ENCODE results near the gene KIF3C.
"Not testable (repeated sequence)": the region's sequence is repeated elsewhere in the genome, so short reads cannot be mapped to it uniquely, and the experiment has no call there.

KIF3C gene

DNA sequence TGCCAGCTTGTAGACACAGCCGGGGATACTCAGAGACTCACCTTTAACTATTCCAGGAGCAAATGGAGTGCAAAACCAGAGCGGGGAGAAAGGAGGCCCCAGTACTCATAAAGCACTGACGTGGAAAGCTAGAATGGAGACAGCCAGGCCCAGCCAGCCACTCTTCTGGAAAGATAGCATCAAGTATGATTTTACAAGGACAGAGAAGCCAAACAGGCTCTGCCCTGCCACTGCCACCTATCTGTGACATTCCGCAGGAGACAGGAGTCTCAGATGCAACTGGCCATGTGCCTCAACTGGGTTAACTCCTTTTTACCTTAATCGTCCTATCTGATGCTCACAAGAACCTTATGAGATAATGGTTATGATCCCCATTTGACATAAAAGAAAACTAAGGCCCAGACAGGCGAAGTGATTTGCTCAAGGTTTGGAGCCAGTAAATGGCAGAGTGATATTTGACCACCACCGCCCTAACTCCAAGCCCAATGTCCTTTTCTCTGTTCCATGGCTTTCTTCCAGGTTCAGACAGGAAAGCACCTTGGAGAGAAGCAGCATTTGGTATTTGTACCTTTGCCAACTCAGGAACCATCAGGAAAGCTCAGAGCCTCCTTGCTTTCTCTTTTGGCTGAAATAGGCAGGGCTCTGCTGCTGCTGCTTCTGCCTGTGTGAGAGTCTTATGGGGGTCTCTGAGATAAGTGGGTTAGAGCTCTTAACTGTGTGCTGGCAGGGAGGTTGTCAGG lies 15.6 kb downstream of the KIF3C start:
- DNase-seq: no peak

DNA sequence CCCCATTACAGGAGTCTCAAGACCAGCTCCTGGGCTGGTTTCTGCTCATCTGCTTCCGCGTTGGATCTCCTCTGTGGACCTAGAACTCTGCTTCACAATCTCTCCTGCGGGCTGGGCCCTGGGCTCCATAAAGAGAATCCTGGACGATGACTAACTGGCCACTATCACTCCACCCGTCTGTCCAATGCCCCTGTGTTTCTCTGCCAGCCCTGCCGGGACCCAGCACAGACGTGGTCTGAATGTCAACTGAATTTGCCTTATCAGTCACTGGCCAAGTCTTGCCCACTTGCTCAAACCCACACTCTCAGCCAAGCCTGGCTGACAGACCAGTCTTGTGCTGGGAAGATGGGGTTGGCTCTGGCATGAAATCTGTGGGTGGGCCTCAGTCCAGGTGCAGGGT lies 17.4 kb downstream of the KIF3C start:
- DNase-seq: peak in 37 of 56 donors; percentile 17 to 83 (median 35)

DNA sequence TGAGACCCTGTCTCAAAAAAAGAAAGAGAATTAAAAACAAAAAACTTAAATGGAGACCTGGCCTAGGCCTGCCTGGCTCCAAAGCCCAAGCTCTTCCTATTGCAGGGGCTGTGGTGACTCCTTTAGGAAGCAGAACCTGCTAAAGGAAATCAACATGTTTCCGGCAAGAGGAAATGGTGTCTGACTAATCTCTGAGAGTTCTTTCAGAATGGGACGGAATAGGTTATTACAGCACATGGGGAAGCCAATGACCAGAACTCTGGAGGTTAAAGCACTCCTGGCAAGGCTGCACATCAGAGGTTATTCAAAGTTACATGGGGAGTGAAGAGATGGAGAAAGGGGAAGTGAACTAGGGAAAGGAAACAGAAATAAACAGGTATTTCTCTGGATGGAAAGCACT lies 21.4 kb downstream of the KIF3C start:
- no peak for DNase-seq

DNA sequence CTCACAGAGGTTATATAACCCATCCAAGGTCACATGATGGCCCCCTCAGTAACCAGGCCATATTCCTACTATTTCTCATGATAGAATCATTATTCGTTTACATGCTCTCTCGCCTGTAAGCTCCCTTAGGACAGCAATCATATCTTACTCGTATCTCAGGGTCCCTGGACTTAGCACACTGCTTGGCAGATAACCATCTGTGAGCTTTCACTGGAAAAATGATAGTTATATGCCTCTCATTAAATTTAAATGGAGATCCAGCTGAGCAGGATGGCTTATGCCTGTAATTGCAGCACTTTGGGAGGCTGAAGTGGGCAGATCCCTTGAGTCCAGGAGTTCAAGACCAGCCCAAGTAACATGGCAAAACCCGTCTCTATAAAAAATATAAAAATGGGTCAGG lies 21.9 kb downstream of the KIF3C start:
- no peak for DNase-seq

DNA sequence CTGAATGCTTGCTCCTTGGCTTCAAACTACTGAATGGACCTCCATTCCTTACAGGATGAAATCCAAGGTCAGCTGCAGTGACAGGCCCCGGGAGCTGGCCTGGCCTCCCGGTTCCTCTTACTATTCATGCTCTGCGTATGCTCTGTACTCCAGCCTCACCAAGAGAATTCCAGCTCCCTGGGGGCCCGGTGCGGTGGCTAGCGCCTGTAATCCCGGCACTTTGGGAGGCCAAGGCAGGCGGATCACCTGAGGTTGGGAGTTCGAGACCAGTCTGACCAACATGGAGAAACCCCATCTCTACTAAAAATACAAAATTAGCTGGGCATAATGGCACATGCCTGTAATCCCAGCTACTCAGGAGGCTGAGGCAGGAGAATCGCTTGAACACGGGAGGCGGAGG lies 23.7 kb downstream of the KIF3C start:
- not testable (repeated sequence) for DNase-seq

DNA sequence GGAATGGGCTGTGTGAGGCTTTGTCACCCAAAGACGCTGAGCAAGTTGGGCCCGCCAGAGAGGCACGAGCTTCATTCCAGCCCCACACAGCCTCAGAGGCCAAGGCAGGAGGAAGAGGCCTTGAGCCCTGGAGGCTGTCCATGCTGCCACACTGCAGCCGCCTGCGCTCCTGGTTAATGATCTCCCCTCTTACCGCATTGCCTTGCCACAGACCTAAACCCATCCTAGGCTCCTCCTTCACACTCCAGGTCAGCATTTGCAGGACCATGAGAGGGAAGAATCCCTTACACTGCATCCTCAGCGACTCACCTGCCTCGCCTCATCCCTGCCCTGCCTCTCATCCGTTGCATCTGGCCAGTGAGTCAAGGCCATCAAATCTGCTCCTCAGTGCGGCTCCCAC lies 24.6 kb downstream of the KIF3C start:
- DNase-seq: no peak

DNA sequence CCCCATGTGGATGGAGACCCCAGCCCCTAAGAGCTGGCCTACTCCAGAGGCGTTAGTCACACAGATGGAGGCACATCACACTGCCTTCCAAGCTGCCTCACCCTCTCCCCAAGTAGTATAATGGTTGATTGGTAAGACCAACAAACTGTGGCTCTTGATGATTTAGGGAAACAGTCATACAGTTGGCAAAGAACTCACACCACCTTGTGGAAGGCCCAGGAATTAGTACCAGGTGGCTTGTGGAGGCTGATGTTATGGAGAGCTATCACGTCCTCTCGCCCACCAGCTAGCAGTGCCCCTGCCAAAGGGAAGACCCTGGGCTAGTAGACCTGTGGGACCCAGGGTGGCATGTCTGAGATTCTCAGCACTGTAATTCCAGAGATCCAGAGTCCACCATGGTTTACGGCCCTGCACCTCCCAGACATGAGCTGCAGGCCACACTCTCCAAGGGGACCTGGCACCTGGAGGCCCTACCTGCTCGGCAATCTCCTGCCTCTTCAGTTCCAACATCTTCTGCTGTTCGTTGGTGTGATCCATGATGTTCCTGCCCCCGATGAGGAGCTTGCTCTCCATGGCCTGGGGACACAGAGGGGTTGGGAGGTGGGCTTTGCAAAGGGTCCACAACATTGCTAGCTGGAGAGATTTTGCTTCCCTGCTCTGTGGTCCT lies 26.3 kb downstream of the KIF3C start:
- no peak for DNase-seq

DNA sequence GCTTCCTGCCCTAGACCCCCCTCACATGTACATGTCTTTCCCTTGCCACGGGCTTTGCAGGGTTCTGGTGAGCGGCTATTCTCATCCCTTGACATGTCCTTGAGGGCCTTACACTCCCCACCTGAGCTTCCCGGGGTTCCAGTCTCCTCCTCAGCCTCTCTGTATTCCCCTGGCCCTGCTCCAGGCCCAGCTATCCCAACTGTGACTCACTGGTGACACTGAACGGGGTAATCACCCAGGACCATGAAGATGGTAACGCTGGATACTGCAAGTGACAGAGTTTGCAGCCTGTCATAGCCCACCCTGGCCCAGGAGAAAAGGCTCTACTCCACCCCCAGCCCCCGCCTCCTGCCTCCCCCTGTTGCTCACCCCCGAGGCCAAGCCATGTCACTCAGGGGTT lies 27.3 kb downstream of the KIF3C start:
- DNase-seq: no peak

DNA sequence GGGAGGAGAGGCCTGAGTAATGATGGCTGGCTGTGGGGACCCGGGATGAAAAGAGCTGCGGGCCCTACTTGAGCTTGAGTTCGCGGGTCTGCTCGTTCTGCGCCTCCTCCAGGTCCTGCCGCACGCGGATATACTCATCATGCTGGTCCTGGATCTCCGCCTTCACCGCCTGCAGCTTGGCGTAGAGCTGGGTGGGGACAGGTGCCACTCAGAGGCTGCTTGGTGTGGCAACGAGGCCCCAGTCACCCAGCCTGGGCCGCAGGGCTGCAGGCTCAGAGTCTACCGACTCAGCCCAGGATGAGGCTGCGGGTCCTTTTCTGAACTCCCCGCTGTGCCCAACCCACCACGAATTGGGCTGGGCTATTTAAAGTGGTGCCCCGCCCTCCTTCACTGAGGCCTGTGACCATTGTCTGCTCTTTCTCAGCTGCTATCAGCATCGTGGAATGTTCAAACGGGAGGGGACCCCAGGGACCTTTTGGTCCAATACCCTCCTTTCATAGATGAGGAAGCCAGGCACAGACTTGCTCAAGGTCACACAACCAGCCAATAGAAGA lies 28.0 kb downstream of the KIF3C start:
- no peak for DNase-seq

DNA sequence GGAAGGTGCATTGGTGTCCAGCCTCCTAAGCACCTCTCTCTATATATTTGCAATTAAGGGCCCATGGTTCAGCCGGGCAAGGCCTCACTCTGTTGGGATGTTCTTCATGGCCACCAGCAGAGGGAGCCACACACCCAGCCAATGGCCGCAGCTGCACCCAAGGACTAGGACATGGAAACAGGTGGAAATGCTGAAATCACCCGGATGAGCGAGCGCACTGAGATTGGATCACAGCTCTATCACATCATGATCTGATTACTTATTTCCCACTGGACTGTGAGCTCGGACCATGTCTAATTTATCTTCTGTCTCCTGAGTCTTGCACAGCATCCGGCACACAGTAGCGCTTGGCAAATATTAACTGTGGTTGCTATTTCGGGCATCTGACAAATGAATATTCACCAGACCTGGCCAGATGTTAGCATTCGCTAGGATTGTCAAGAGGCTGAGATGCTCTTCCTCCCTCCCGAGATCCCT lies 31.2 kb downstream of the KIF3C start:
- peak; percentile 25 to 91 (median 76) for DNase-seq

DNA sequence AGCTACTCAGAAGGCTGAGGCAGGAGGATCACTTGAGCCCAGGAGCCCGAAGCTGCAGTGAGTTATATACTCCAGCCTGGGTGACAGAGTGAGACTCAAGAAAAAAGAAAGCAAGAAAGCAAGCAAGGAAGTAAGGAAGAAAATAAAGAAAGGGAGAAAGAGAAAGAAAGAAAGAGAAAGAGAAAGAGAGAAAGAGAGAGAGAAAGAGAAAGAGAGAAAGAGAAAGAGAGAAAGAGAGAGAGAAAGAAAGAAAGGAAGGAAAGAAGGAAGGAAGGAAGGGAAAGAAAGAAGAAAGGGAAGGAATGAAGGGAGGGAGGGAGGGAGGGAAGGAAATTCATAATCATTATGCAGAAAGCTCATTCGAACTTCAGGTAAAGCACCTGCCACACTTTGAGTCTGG lies 33.9 kb downstream of the KIF3C start:
- DNase-seq: no peak

DNA sequence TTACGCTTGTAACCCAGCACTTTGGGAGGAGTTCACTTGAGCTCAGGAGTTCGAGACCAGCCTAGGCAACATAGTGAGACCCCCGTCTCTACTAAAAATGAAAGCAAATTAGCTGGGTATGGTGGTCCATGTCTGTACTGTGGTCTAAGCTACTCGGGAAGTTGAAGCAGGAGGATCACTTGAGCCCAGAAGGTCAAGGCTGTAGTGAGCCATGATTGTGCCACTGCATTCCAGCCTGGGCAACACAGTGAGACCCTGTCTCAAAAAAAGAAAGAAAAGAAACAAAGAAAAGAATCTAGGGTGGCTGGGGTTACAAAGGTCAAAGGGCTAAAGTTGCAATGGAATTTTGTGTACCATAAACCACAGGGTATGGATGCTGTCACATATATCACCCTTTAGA lies 41.3 kb downstream of the KIF3C start:
- no peak for DNase-seq

DNA sequence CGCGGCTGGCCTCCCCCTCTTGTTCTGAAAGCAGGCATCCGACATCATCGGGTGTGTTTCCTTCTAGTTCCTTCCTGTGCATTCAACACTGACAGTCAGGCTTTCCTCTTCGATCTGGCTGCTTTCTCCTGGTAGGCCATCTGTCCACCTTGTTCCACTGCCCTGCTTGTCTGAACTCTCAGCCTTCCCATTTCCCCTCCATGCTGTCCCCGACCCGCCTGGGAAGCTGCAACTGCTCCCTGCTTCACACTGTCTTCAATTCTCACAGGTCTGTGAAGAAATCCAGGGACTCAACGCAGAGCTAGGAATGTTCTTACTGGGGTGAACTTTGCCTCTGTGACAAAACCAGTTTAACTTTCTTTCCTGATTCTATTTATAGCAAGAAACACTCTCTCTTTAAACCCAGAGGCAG lies 43.0 kb downstream of the KIF3C start:
- DNase-seq: no peak

DNA sequence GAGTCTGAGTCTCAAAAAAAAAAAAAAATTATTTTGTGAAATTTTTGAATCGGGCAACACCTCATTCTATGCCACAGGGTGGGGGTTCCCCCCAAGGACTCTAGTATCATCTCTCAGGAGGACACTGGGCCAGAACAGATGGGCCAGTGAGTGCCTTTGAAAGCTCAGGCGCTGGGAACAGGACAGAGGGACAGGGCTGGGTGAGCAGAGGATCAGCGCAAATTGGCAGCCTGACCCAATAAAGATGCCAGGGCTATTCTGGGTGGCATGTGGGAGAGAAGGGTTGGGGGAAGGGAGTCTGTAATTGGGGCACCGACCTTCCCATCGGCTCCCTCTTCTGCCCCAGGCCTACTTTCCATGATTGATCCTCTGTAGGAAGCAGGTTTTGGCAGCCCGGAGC lies 44.0 kb downstream of the KIF3C start:
- DNase-seq: peak in 31 of 56 donors; percentile 7 to 70 (median 33)

DNA sequence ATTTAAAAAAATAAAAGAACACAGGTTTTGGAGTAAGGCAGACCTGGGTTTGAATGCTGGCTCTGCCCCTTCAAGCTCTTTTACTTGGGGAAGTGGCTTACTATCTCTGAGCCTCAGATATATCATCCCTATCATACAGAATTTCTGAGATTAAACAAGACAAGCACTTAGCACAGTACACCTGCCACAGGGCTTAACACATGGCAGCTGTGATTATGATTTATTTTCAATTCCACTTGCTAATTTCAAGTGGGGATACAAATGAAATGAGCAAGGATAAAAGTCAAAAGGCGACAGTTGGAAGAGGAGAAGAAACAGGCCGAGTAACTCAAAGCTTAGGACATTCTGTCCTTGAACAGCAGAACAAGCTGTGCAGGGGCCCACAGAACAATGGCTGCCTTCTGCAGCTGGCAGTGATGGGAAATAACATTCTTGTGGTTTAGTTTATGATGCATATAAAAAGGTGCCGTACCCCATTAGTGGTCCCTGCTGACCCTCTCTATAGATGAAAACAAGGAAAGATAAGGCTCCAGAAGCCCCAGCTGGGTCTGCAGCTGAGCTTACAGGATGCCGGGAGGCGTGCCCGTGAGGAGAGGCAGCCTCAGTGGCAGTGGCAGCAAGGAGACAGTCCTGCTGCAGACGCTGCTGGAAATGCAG lies 45.3 kb downstream of the KIF3C start:
- peak in 5 of 56 donors; percentile 5 to 24 (median 12) for DNase-seq

DNA sequence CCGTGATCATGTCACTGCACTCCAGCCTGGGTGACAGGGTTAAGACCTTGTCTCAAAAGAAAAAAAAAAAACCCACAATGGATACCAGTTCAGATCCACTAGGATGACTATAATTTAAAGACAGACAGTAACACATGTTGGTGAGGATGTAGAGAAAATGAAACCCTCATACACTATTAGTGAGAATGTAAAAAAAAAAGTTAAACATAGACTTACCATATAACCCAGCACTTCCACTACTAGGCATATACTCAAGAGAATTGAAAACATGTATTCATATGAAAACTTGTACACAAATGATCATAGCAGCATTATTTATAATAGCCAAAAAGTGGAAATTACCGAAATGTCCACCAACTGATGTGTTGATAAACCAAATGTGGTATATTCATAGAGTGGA lies 48.7 kb downstream of the KIF3C start:
- no peak for DNase-seq

DNA sequence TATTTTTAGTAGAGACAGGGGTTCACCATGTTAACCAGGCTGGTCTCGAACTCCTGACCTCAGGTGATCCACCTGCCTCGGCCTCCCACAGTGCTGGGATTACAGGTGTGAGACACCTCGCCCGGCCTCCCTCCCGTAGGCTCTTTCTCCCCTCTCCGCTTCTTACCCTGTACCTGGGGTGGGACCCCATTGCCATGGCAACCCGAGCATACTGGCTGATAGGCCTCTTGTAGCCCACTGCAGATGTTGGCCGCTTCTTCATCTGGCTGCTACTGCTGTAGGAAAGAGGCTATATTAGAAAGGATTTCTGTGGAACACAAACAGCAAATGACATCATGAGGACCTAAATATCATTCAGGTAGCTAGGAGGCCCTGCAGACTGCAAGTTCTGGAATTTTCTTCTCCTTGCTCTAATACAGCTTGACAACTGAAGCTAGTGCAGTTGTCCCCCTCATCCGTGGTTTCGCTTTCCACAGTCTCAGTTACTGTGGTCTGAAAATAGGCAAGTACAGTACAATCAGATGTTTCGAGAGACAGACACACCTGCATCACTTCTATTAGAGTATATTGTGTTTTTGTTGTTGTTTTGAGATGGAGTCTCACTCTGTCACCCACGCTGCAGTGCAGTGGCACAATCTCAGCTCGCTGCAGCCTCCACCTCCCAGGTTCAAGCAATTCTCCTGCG lies 52.4 kb downstream of the KIF3C start:
- no peak for DNase-seq

DNA sequence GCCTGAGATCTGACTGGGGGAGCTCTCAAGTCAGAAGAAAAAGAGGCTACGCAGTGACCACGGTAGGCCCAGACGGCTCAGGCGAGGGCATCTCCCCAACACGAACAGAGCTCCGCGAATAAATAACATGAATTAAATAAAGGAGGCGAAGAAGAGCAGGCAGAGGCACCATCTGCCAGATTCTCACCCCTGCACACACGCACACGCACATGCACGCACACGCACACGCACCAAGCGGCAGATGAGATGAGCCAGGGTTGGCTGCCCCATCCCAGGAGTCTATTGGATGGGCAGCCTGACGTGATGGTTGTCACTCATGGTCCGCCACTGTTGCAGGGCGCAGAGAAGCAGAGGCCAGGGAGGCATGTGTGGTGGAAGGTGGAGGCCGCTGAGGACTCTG lies 53.6 kb downstream of the KIF3C start:
- no peak for DNase-seq

DNA sequence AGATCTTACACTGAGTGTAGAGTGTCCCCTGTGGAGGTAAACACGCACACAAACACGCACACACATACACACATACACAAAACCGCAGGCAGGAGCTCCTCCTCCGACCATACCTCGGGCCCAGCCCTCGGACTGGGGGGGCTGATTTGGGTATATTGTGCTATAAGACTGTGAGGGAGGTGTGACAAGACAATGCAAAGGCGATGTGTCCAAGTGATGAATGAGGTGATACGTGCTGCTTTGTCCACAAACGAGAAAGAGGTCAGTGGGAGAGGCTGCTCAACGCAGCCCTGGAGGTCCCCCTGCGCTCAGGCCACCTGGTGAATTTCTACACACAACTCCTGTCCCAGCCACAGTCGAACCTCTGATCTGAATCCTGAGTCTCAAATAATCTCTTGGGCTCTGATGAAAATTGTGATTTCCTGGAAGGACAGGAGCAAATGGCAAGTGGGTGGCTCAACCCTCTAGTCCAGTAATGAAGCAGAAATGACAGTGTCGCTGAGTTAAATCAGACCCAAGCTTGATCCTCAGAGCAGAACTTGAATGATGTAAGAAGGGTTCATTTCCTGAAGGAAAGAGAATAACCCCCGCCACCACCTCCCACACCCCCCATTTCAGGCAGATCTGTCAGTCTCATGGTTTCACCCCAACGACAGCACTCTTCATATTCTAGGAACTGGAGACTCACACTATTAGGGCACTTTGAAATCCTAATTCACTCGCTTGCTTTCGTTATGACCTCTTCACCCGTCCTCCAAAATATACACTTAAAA lies 55.1 kb downstream of the KIF3C start:
- no peak for DNase-seq

DNA sequence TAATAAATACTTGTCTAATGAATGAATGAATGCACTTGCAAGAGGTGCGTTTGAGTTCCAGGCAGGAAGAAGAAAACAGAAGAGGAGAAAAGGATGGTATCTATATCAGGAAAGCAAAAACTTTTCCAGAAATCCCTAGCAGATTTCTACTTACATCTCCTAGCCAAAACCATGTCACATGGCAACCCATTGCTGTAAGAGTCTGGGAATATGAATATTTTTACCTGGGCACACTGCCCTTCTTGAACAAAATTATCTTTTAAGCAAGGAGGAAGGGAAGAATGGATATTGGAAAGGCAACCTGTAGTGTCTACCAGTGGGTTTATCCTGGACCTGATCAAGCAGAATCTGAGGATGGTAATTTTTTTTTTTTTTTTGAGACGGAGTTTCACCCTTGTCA lies 59.8 kb downstream of the KIF3C start:
- no peak for DNase-seq
